HepG2 (cell line): ENCODE measurements around the gene COQ3. TPM values are rescaled to one million over a fixed set of nuclear protein-coding genes. Genes with fewer than 3 reads are reported as not detected.

Source experiments
- ATAC-seq: fragments of 200-7000 bp; cut with Tn5 transposase; 3 replicates; pipeline ENCODE4 v1.9.1; 2020; ENCODE audit warnings: mild to moderate bottlenecking, moderate library complexity
- BruUV-seq: library from RNA; stranded (reverse); fragments of 400-500 nt; replicated peaks from 2 replicates; lab custom pipeline; 2021; lab: Mats Ljungman, UMichigan
- CTCF ChIA-PET: fragments of 300-600 bp; formaldehyde crosslinking; extraction: SDS; loops from one replicate; lab custom pipeline; 2021; ENCODE audit warnings: low total read pairs, inconsistent platforms, low intra/inter-chr PET ratio; lab: Yijun Ruan, JAX
- POLR2A ChIA-PET: fragments of 350-600 bp; sonication (Branson Sonifier 250); formaldehyde crosslinking; loops from one replicate; lab custom pipeline; 2020; ENCODE audit warnings: antibody characterized with exemption, inconsistent platforms; lab: Yijun Ruan, JAX
- DNase-seq: peaks from one replicate; pipeline ENCODE4 v3.0.0-alpha.2; 2015; ENCODE audit warnings: low spot score
- FAIRE-seq: peaks from 3 replicates; lab custom pipeline; 2011; peaks lifted over from hg19 to GRCh38; lab: Jason Lieb, UNC
- H2AFZ ChIP-seq: one replicate; pipeline ENCODE4 v1.6.1; 2011; ENCODE audit warnings: low read length, inconsistent platforms
- H3K27ac ChIP-seq: fragments of 300-600 bp; 3 replicates; pipeline ENCODE4 v1.8.0; 2011; ENCODE audit warnings: mixed run types, mild to moderate bottlenecking, mixed read lengths, low read length, inconsistent platforms; ENCODE audit not compliant: insufficient read depth; ENCODE audit errors: extremely low read length
- H3K27me3 ChIP-seq, 2 experiments: fragments of 200-600 bp in 1 of 2; 2 replicates in 1 of 2; 3 replicates in 1 of 2; pipeline versions ENCODE4 v1.6.0 to v1.8.0; 2011; ENCODE audit warnings: low read length in 2 of 2, mild to moderate bottlenecking in 2 of 2, moderate library complexity in 2 of 2, inconsistent platforms in 1 of 2; ENCODE audit not compliant: insufficient read depth in 2 of 2, control insufficient read depth in 1 of 2
- H3K36me3 ChIP-seq, 2 experiments: fragments of 200-600 bp in 1 of 2; replicated peaks in 1 of 2; 2 replicates in 1 of 2; 3 replicates in 1 of 2; pipeline versions ENCODE4 v1.5.1 to v1.8.0; 2011; ENCODE audit warnings: low read length in 2 of 2, inconsistent platforms in 1 of 2; ENCODE audit not compliant: insufficient read depth in 2 of 2, control insufficient read depth in 1 of 2
- H3K4me1 ChIP-seq: 2 replicates; pipeline ENCODE4 v1.5.1; 2012; ENCODE audit warnings: low read length, inconsistent platforms; ENCODE audit not compliant: insufficient read depth
- H3K4me2 ChIP-seq: 2 replicates; pipeline ENCODE4 v1.6.0; 2011; ENCODE audit warnings: low read depth, low read length, inconsistent platforms
- H3K4me3 ChIP-seq, 3 experiments: fragments of 200-600 bp in 1 of 3; sonication (generic), shearing (Covaris generic) in 1 of 3; replicated peaks in 1 of 3; 2 replicates each; pipeline ENCODE4 v1.5.1; 2011 to 2016; ENCODE audit warnings: low read length in 3 of 3, inconsistent platforms in 2 of 3, low read depth in 2 of 3, mild to moderate bottlenecking in 2 of 3, control low read depth in 1 of 3, mixed read lengths in 1 of 3; ENCODE audit not compliant: insufficient read depth in 1 of 3
- H3K79me2 ChIP-seq: one replicate; pipeline ENCODE4 v1.6.1; 2011; ENCODE audit warnings: low read length, inconsistent platforms; ENCODE audit not compliant: insufficient read depth
- H3K9ac ChIP-seq: 2 replicates; pipeline ENCODE4 v1.6.0; 2011; ENCODE audit warnings: mild to moderate bottlenecking, low read depth, low read length, inconsistent platforms; ENCODE audit not compliant: insufficient read depth
- H3K9me3 ChIP-seq: 2 replicates; pipeline ENCODE4 v1.5.1; 2012; ENCODE audit warnings: mild to moderate bottlenecking, low read length
- H4K20me1 ChIP-seq: 2 replicates; pipeline ENCODE4 v1.6.0; 2011; ENCODE audit warnings: inconsistent platforms, mild to moderate bottlenecking, low read length, moderate library complexity; ENCODE audit not compliant: insufficient read depth
- ATM ChIP-seq: fragments of 450-650 bp; IDR thresholded peaks from 2 replicates; pipeline ENCODE4 v1.7.1; 2017; ENCODE audit warnings: mild to moderate bottlenecking, borderline replicate concordance
- CC2D1A ChIP-seq: sonication (generic); formaldehyde crosslinking; IDR thresholded peaks from 2 replicates; pipeline ENCODE4 v1.8.1; 2023; ENCODE audit warnings: mild to moderate bottlenecking, missing genetic modification reagents
- ERF ChIP-seq: IDR thresholded peaks from 2 replicates; pipeline ENCODE4 v1.6.1; 2018; ENCODE audit warnings: missing biosample characterization, missing genetic modification reagents
- MAZ ChIP-seq, 2 experiments: sonication (generic) in 1 of 2; formaldehyde crosslinking in 1 of 2; IDR thresholded peaks; 2 replicates each; pipeline versions ENCODE4 v1.5.0 to v1.6.1; 2012 to 2020; ENCODE audit warnings: low read depth in 2 of 2, mild to moderate bottlenecking in 2 of 2, borderline replicate concordance in 1 of 2, improper control_type of control experiment in 1 of 2, low read length in 1 of 2, missing genetic modification reagents in 1 of 2, moderate library complexity in 1 of 2
- NR1H2 ChIP-seq: sonication (generic); formaldehyde crosslinking; IDR thresholded peaks from 2 replicates; pipeline ENCODE4 v1.8.1; 2022; ENCODE audit warnings: low read depth, missing genetic modification reagents, borderline replicate concordance
- PAF1 ChIP-seq: IDR thresholded peaks from 2 replicates; pipeline ENCODE4 v1.6.1; 2016; ENCODE audit warnings: missing genetic modification reagents, missing compliant biosample characterization
- RFXANK ChIP-seq: IDR thresholded peaks from 2 replicates; pipeline ENCODE4 v1.6.1; 2016
- SMARCC2 ChIP-seq: fragments of 450-650 bp; IDR thresholded peaks from 2 replicates; pipeline ENCODE4 v1.6.1; 2017; ENCODE audit warnings: antibody characterized with exemption, mild to moderate bottlenecking
- SNAPC2 ChIP-seq: sonication (generic); formaldehyde crosslinking; IDR thresholded peaks from 2 replicates; pipeline ENCODE4 v1.8.1; 2022; ENCODE audit warnings: mild to moderate bottlenecking, missing genetic modification reagents
- SP5 ChIP-seq: IDR thresholded peaks from 2 replicates; pipeline ENCODE4 v1.6.1; 2016; ENCODE audit warnings: low read depth, borderline replicate concordance
- XRCC5 ChIP-seq: fragments of 200-400 bp; formaldehyde crosslinking; optimal IDR thresholded peaks from 2 replicates; pipeline ENCODE3; 2017; ENCODE audit warnings: mild to moderate bottlenecking, low read length
- YY1 ChIP-seq: IDR thresholded peaks from 2 replicates; pipeline ENCODE4 v1.6.1; 2011; ENCODE audit warnings: low read length, low read depth, moderate library complexity, mild to moderate bottlenecking; ENCODE audit not compliant: insufficient read depth, insufficient replicate concordance
- ZEB1 ChIP-seq: IDR thresholded peaks from 2 replicates; pipeline ENCODE4 v1.6.1; 2012; ENCODE audit warnings: mild to moderate bottlenecking, low read depth, inconsistent platforms; ENCODE audit not compliant: insufficient replicate concordance
- ZNF569 ChIP-seq: sonication (generic); formaldehyde crosslinking; IDR thresholded peaks from 2 replicates; pipeline ENCODE4 v1.5.0; 2020; ENCODE audit warnings: mild to moderate bottlenecking, missing genetic modification reagents, moderate library complexity, borderline replicate concordance
- ZNF782 ChIP-seq: sonication (generic); formaldehyde crosslinking; IDR thresholded peaks from 2 replicates; pipeline ENCODE4 v1.4.0; 2020; ENCODE audit warnings: missing genetic modification reagents, mild to moderate bottlenecking, borderline replicate concordance
- in situ Hi-C: cut with HindIII; loops from 2 replicates; pipeline ENCODE4 v1.10.0; 2017; ENCODE audit warnings: low pct_unique_long_range_greater_than_20kb; ENCODE audit not compliant: extremely low pct_ligation_motif_present
- intact Hi-C: fragments of 100-400 bp; cut with micrococcal nuclease; formaldehyde crosslinking; loops from one replicate; pipeline ENCODE4 v1.10.0; 2022; ENCODE audit not compliant: unreplicated experiment
- polyA plus RNA-seq, 8 experiments: library from polyadenylated mRNA; depleted of rRNA in 3 of 8; stranded (reverse) in 7 of 8; unstranded in 1 of 8; fragments of >200 nt; fragmentation: Illumina TruSeq in 4 of 8; extraction: Trizol in 4 of 8; gene quantifications; 2 replicates each; pipeline versions ENCODE4 v1.2.1 to v1.2.3, GENCODE V29; 2011 to 2016; ENCODE audit warnings: low read depth in 4 of 8, missing spikeins in 1 of 8, mixed read lengths in 1 of 8; ENCODE audit not compliant: insufficient read depth in 1 of 8
- total RNA-seq, 5 experiments: library from RNA; depleted of rRNA; stranded (reverse); fragments of >200 nt; fragmentation: Illumina TruSeq; extraction: Trizol; gene quantifications; 2 replicates each; pipeline ENCODE4 v1.2.3, GENCODE V29; 2016; ENCODE audit warnings: low read depth in 1 of 5
- TF ChIP-seq, protein P1 (sequence below): sonication (generic); formaldehyde crosslinking; IDR thresholded peaks from 2 replicates; pipeline ENCODE4 v1.4.0; 2020; ENCODE audit warnings: missing genetic modification reagents, borderline replicate concordance

COQ3 gene
- total and polyA plus RNA-seq, 2 of the 13 experiments (the other 11 are each of a cell fraction or from before 2014, with no cell fraction given), result 5.3 to 20.5 TPM

DNA sequence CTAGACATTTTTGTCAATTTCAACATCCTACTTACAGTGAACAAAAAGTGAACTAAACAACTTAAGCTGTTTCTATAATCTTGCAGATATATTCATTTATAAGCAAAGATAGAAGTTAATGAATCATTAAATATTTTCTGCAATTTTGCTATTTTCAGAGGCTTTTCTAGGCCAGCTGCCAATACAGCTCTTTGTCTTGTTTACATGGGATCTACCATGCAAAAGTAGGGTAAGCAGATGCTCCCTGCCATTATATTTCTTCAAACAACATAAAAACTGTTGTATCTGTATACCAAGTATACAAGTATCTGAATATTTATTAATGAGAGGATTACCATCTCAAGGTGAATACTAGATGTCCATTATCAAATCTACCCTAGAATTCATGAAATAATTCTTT is 15.7 kb upstream of the COQ3 start:
- no peaks in the 10 kb centered on the region for H3K9me3 ChIP-seq
- no peak for FAIRE-seq
- no peak overlapping the region for H3K27ac ChIP-seq
- no peak for ATAC-seq
- H3K4me1 ChIP-seq, result no peaks in the 10 kb centered on the region
- H2AFZ ChIP-seq, result no peak overlapping the region
- intact Hi-C loops (no loop called here), in situ Hi-C loops (no loop called here)
- ChIA-PET CTCF (no interaction called here), POLR2A (interaction anchor here (1.3 kb wide), 1 partner anchor 16 kb away, joined by 4 read pairs; no protein-coding TSS in a partner anchor)
- H3K79me2 ChIP-seq, result peaks cover 35% of the 10 kb centered on the region
- H3K27me3 ChIP-seq, result no peaks in the 10 kb centered on the region; a peak in 1 of 5 replicates
- TF ChIP-seq SNAPC2 (CRISPR knock-in tag), result no peak
- TF ChIP-seq RFXANK, result no peak
- TF ChIP-seq YY1, result no peak
- TF ChIP-seq XRCC5, result no peak
- no peak for TF ChIP-seq ATM
- TF ChIP-seq ERF (CRISPR knock-in tag), result no peak
- TF ChIP-seq SP5 (CRISPR knock-in tag), result no peak
- no peak for TF ChIP-seq NR1H2 (CRISPR knock-in tag)
- no peak for TF ChIP-seq SMARCC2
- TF ChIP-seq MAZ (IDR thresholded peaks at IDR 0.05; ENCODE audit: borderline replicate concordance, low read depth, low read length), result no peak
- TF ChIP-seq MAZ (CRISPR knock-in tag; IDR thresholded peaks at IDR 0.05; ENCODE audit: low read depth), result no peak
- no peak for TF ChIP-seq ZEB1
- TF ChIP-seq CC2D1A (CRISPR knock-in tag), result no peak
- TF ChIP-seq ZNF782, result no peak
- no peak for TF ChIP-seq ZNF569
- TF ChIP-seq, protein P1, sequence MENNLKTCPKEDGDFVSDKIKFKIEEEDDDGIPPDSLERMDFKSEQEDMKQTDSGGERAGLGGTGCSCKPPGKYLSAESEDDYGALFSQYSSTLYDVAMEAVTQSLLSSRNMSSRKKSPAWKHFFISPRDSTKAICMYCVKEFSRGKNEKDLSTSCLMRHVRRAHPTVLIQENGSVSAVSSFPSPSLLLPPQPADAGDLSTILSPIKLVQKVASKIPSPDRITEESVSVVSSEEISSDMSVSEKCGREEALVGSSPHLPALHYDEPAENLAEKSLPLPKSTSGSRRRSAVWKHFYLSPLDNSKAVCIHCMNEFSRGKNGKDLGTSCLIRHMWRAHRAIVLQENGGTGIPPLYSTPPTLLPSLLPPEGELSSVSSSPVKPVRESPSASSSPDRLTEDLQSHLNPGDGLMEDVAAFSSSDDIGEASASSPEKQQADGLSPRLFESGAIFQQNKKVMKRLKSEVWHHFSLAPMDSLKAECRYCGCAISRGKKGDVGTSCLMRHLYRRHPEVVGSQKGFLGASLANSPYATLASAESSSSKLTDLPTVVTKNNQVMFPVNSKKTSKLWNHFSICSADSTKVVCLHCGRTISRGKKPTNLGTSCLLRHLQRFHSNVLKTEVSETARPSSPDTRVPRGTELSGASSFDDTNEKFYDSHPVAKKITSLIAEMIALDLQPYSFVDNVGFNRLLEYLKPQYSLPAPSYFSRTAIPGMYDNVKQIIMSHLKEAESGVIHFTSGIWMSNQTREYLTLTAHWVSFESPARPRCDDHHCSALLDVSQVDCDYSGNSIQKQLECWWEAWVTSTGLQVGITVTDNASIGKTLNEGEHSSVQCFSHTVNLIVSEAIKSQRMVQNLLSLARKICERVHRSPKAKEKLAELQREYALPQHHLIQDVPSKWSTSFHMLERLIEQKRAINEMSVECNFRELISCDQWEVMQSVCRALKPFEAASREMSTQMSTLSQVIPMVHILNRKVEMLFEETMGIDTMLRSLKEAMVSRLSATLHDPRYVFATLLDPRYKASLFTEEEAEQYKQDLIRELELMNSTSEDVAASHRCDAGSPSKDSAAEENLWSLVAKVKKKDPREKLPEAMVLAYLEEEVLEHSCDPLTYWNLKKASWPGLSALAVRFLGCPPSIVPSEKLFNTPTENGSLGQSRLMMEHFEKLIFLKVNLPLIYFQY, result no peak
- TF ChIP-seq PAF1, result no peak
- BruUV-seq, result no TSS peak
- peaks cover 15% of the 10 kb centered on the region for H4K20me1 ChIP-seq
- no peak overlapping the region for H3K4me3 ChIP-seq
- DNase-seq, result no peak
- peaks cover 10 to 86% of the 10 kb centered on the region in 2 experiments for H3K36me3 ChIP-seq
- no peak overlapping the region for H3K9ac ChIP-seq
- no peak overlapping the region for H3K4me2 ChIP-seq
